ENCODE measurements around the gene MEFV.

The MEFV gene

DNA sequence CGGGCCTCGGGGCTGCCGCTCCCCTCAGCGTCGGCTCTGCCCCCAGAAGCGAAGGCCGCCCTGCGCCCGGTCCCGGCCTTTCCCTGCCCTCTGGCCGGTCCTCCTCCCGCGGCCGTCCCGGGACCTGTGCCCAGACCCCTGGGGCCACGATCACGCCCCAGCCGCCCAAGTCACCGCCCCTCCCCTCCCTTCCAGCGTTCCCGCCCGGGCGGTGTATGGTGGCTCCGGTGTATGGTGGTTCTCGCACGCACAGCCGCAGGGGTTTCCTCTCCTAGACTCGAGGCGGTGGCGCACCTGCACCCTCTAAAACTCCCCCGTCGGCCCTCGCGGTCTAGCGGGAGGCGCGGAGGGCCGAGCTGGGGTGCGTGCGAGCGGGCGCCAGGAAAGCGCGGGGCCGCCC is 38.8 kb upstream of the MEFV start:
- TF ChIP-seq, protein P1, sequence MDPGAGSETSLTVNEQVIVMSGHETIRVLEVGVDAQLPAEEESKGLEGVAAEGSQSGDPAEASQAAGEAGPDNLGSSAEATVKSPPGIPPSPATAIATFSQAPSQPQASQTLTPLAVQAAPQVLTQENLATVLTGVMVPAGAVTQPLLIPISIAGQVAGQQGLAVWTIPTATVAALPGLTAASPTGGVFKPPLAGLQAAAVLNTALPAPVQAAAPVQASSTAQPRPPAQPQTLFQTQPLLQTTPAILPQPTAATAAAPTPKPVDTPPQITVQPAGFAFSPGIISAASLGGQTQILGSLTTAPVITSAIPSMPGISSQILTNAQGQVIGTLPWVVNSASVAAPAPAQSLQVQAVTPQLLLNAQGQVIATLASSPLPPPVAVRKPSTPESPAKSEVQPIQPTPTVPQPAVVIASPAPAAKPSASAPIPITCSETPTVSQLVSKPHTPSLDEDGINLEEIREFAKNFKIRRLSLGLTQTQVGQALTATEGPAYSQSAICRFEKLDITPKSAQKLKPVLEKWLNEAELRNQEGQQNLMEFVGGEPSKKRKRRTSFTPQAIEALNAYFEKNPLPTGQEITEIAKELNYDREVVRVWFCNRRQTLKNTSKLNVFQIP (CRISPR knock-in tag; IDR thresholded peaks at IDR 0.05; ENCODE audit: borderline replicate concordance, low read depth), result no peak
- no peak for TF ChIP-seq PATZ1 (CRISPR knock-in tag; IDR thresholded peaks at IDR 0.05; ENCODE audit: borderline replicate concordance)
- no peak for TF ChIP-seq ZFP3 (CRISPR knock-in tag; IDR thresholded peaks at IDR 0.05)
- ATAC-seq, result no peak

DNA sequence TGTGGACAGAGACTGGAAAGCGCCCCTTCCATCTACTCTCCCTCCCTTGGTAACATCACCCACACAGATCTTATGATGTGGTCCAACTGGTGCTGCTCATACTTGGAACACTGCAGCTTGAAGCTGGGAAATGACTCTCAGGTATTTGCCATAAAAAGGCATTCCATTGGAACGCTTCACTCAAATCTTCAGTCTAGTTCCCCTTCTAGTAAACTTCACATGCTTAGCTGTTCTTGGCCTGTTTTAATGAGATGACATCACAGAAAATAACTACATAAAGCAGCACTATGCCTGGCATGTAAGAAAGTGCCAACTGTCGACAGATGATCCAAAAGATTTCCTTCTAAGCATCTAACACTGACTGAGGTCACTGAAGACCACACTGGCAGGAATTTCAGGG is 36.2 kb upstream of the MEFV start:
- TF ChIP-seq, protein P2, sequence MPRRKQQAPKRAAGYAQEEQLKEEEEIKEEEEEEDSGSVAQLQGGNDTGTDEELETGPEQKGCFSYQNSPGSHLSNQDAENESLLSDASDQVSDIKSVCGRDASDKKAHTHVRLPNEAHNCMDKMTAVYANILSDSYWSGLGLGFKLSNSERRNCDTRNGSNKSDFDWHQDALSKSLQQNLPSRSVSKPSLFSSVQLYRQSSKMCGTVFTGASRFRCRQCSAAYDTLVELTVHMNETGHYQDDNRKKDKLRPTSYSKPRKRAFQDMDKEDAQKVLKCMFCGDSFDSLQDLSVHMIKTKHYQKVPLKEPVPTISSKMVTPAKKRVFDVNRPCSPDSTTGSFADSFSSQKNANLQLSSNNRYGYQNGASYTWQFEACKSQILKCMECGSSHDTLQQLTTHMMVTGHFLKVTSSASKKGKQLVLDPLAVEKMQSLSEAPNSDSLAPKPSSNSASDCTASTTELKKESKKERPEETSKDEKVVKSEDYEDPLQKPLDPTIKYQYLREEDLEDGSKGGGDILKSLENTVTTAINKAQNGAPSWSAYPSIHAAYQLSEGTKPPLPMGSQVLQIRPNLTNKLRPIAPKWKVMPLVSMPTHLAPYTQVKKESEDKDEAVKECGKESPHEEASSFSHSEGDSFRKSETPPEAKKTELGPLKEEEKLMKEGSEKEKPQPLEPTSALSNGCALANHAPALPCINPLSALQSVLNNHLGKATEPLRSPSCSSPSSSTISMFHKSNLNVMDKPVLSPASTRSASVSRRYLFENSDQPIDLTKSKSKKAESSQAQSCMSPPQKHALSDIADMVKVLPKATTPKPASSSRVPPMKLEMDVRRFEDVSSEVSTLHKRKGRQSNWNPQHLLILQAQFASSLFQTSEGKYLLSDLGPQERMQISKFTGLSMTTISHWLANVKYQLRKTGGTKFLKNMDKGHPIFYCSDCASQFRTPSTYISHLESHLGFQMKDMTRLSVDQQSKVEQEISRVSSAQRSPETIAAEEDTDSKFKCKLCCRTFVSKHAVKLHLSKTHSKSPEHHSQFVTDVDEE (CRISPR knock-in tag; IDR thresholded peaks at IDR 0.05), result no peak
- TF ChIP-seq ESRRG (CRISPR knock-in tag; IDR thresholded peaks at IDR 0.05) (no peak), ZNF565 (CRISPR knock-in tag; conservative IDR thresholded peaks at IDR 0.05; ENCODE audit: low read depth) (no peak), PPARA (CRISPR knock-in tag; IDR thresholded peaks at IDR 0.05; ENCODE audit: borderline replicate concordance) (no peak), ZFP30 (CRISPR knock-in tag; IDR thresholded peaks at IDR 0.05) (no peak), BACH2 (CRISPR knock-in tag; IDR thresholded peaks at IDR 0.05; ENCODE audit: borderline replicate concordance) (no peak), GLIS3 (CRISPR knock-in tag; IDR thresholded peaks at IDR 0.05) (no peak), OSR1 (CRISPR knock-in tag; IDR thresholded peaks at IDR 0.05) (no peak), TOX (CRISPR knock-in tag; IDR thresholded peaks at IDR 0.05; ENCODE audit: borderline replicate concordance) (no peak), ZNF8 (CRISPR knock-in tag; IDR thresholded peaks at IDR 0.05) (no peak), ISL1 (CRISPR knock-in tag; IDR thresholded peaks at IDR 0.05) (no peak), CSDC2 (CRISPR knock-in tag; IDR thresholded peaks at IDR 0.05) (no peak), SNAI2 (CRISPR knock-in tag; IDR thresholded peaks at IDR 0.05) (no peak), ARNTL (CRISPR knock-in tag; IDR thresholded peaks at IDR 0.05; ENCODE audit: borderline replicate concordance, low read depth) (no peak)
- TF ChIP-seq, protein P3, sequence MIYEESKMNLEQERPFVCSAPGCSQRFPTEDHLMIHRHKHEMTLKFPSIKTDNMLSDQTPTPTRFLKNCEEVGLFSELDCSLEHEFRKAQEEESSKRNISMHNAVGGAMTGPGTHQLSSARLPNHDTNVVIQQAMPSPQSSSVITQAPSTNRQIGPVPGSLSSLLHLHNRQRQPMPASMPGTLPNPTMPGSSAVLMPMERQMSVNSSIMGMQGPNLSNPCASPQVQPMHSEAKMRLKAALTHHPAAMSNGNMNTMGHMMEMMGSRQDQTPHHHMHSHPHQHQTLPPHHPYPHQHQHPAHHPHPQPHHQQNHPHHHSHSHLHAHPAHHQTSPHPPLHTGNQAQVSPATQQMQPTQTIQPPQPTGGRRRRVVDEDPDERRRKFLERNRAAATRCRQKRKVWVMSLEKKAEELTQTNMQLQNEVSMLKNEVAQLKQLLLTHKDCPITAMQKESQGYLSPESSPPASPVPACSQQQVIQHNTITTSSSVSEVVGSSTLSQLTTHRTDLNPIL (CRISPR knock-in tag; IDR thresholded peaks at IDR 0.05; ENCODE audit: low read depth), result no peak
- TF ChIP-seq, protein P1 (CRISPR knock-in tag; IDR thresholded peaks at IDR 0.05; ENCODE audit: borderline replicate concordance, low read depth), result no peak

GRCh38 chr16:3289998-3290673 is 33.7 kb upstream of the MEFV start:
- no peak for ATAC-seq
- TF ChIP-seq, protein P2 (CRISPR knock-in tag; IDR thresholded peaks at IDR 0.05), result no peak
- TF ChIP-seq ZNF70 (CRISPR knock-in tag; IDR thresholded peaks at IDR 0.05) (no peak), ZNF8 (CRISPR knock-in tag; IDR thresholded peaks at IDR 0.05) (no peak), BACH2 (CRISPR knock-in tag; IDR thresholded peaks at IDR 0.05; ENCODE audit: borderline replicate concordance) (no peak), ZFP3 (CRISPR knock-in tag; IDR thresholded peaks at IDR 0.05) (no peak), PATZ1 (CRISPR knock-in tag; IDR thresholded peaks at IDR 0.05; ENCODE audit: borderline replicate concordance) (no peak), OSR1 (CRISPR knock-in tag; IDR thresholded peaks at IDR 0.05) (no peak), CSRNP3 (CRISPR knock-in tag; IDR thresholded peaks at IDR 0.05) (no peak), ZC3H10 (CRISPR knock-in tag; IDR thresholded peaks at IDR 0.05) (no peak), TCF4 (CRISPR knock-in tag; IDR thresholded peaks at IDR 0.05; ENCODE audit: borderline replicate concordance) (no peak)

More for the DNA sequence above, 36.2 kb upstream of the MEFV start:
- ATAC-seq, result no peak

Measured in SK-N-SH treated with all-trans-retinoic acid at 6 μM for 48 hours (cell line).